K562 (cell line): ENCODE data around the gene NTSR1. TPM values are rescaled to one million over a fixed set of nuclear protein-coding genes. Genes with fewer than 3 reads are reported as not detected.

Experiments used
- ATAC-seq: fragments of 200-7000 bp; cut with Tn5 transposase; 3 replicates; pipeline ENCODE4 v1.9.1; 2020; ENCODE audit warnings: moderate library complexity
- BruUV-seq: library from RNA; stranded (reverse); fragments of 400-500 nt; replicated peaks from 2 replicates; lab custom pipeline; 2021; lab: Mats Ljungman, UMichigan
- CTCF ChIA-PET: fragments of 300-600 bp; formaldehyde crosslinking; extraction: SDS; loops from one replicate; lab custom pipeline; 2021; ENCODE audit warnings: low intra/inter-chr PET ratio; lab: Yijun Ruan, JAX
- POLR2A ChIA-PET: fragments of 300-600, 350-650 bp; sonication (Branson Sonifier 250); formaldehyde crosslinking; extraction: SDS; loops from one replicate; lab custom pipeline; 2021; ENCODE audit warnings: antibody characterized with exemption, inconsistent platforms; lab: Yijun Ruan, JAX
- DNase-seq, 4 experiments: peaks; one replicate each; pipeline versions ENCODE4 v3.0.0 to v3.0.0-alpha.2; 2011 to 2018; ENCODE audit warnings: low spot score in 3 of 4, mixed read lengths in 3 of 4; ENCODE audit errors: extremely low read depth in 1 of 4
- FAIRE-seq: peaks from 2 replicates; lab custom pipeline; 2011; peaks lifted over from hg19 to GRCh38; lab: Jason Lieb, UNC
- H2AFZ ChIP-seq: 2 replicates; pipeline ENCODE4 v1.6.0; 2011; ENCODE audit warnings: low read depth, low read length, control low read depth, inconsistent platforms
- H3K27ac ChIP-seq: fragments of 200-600 bp; 3 replicates; pipeline ENCODE4 v1.8.0; 2011; ENCODE audit warnings: low read depth, mild to moderate bottlenecking, control low read depth, inconsistent platforms, low read length, moderate library complexity, mixed read lengths; ENCODE audit errors: extremely low read depth
- H3K27me3 ChIP-seq, 2 experiments: fragments of 300-600 bp in 1 of 2; 2 replicates in 1 of 2; 3 replicates in 1 of 2; pipeline versions ENCODE4 v1.6.0 to v1.8.0; 2011; ENCODE audit warnings: inconsistent platforms in 2 of 2, low read length in 2 of 2, mild to moderate bottlenecking in 1 of 2, mixed read lengths in 1 of 2, moderate library complexity in 1 of 2; ENCODE audit not compliant: control insufficient read depth in 2 of 2, insufficient read depth in 2 of 2
- H3K36me3 ChIP-seq: fragments of 300-600 bp; 3 replicates; pipeline ENCODE4 v1.8.0; 2011; ENCODE audit warnings: mild to moderate bottlenecking, low read length, inconsistent platforms; ENCODE audit not compliant: control insufficient read depth, insufficient read depth
- H3K4me1 ChIP-seq, 2 experiments: fragments of 200-600 bp in 1 of 2; replicated peaks in 1 of 2; 2 replicates in 1 of 2; 3 replicates in 1 of 2; pipeline versions ENCODE4 v1.5.1 to v1.8.0; 2011; ENCODE audit warnings: inconsistent platforms in 2 of 2, low read length in 2 of 2, mild to moderate bottlenecking in 1 of 2, mixed read lengths in 1 of 2, moderate library complexity in 1 of 2; ENCODE audit not compliant: control insufficient read depth in 2 of 2, insufficient read depth in 2 of 2
- H3K4me2 ChIP-seq: 2 replicates; pipeline ENCODE4 v1.6.1; 2011; ENCODE audit warnings: low read length, control low read depth, inconsistent platforms, mixed read lengths; ENCODE audit not compliant: insufficient read depth
- H3K4me3 ChIP-seq: fragments of 200-600 bp; sonication (generic), shearing (Covaris generic); 2 replicates; pipeline ENCODE4 v1.5.1; 2016; ENCODE audit warnings: control low read depth, inconsistent platforms
- H3K79me2 ChIP-seq: fragments of 200-600 bp; 3 replicates; pipeline ENCODE4 v1.8.0; 2011; ENCODE audit warnings: low read length, inconsistent platforms; ENCODE audit not compliant: control insufficient read depth, insufficient read depth
- H3K9ac ChIP-seq, 2 experiments: 2 replicates each; pipeline versions ENCODE4 v1.6.0 to v1.6.1; 2011; ENCODE audit warnings: low read depth in 2 of 2, low read length in 2 of 2, control low read depth in 1 of 2, inconsistent platforms in 1 of 2, mild to moderate bottlenecking in 1 of 2, mixed read lengths in 1 of 2; ENCODE audit not compliant: insufficient read depth in 1 of 2
- H3K9me1 ChIP-seq: one replicate; pipeline ENCODE4 v1.6.0; 2011; ENCODE audit warnings: inconsistent platforms, mild to moderate bottlenecking, low read length, moderate library complexity; ENCODE audit not compliant: control insufficient read depth, insufficient read depth
- H3K9me3 ChIP-seq: replicated peaks from 2 replicates; pipeline ENCODE4 v1.5.1; 2011; ENCODE audit warnings: low read depth, low read length, inconsistent platforms; ENCODE audit not compliant: control insufficient read depth, insufficient read depth
- H4K20me1 ChIP-seq: replicated peaks from 2 replicates; pipeline ENCODE4 v1.6.1; 2011; ENCODE audit warnings: low read length, inconsistent platforms, mixed read lengths; ENCODE audit not compliant: control insufficient read depth, insufficient read depth
- CTCF ChIP-seq, 3 experiments: IDR thresholded peaks in 2 of 3; conservative IDR thresholded peaks in 1 of 3; 2 replicates each; pipeline ENCODE4 v1.5.1; 2011 to 2012; ENCODE audit warnings: low read length in 3 of 3, mild to moderate bottlenecking in 3 of 3, control low read depth in 2 of 3, improper control_type of control experiment in 1 of 3, inconsistent platforms in 1 of 3, low read depth in 1 of 3, mixed read lengths in 1 of 3, moderate library complexity in 1 of 3; ENCODE audit not compliant: insufficient read depth in 2 of 3
- TSHZ1 ChIP-seq: fragments of 250-450 bp; sonication (Bioruptor Pico); IDR thresholded peaks from 2 replicates; pipeline ENCODE4 v1.4.0; 2020; ENCODE audit warnings: mild to moderate bottlenecking, moderate library complexity
- WGBS: fragments of 100-300 bp; shearing (Covaris generic); methylation state at CpG from one replicate; pipeline ENCODE4 v1.1.6; 2016; ENCODE audit warnings: low coverage, mixed read lengths; ENCODE audit not compliant: insufficient coverage; ENCODE audit errors: missing lambda C conversion rate; 5-methylcytosine and 5-hydroxymethylcytosine counted together
- in situ Hi-C: fragments of 300-500 bp; cut with MboI; formaldehyde crosslinking; loops from 4 replicates; pipeline ENCODE4 v1.15.0; 2018; ENCODE audit warnings: inconsistent platforms, mixed read lengths
- intact Hi-C: fragments of 100-400 bp; cut with micrococcal nuclease; formaldehyde crosslinking; loops from 2 replicates; pipeline ENCODE4 v1.14.2; 2022
- polyA plus RNA-seq, 8 experiments: library from polyadenylated mRNA; depleted of rRNA in 4 of 8; stranded (reverse) in 5 of 8; unstranded in 3 of 8; fragments of >200 nt; fragmentation: Nextera tagmentation in 2 of 8; fragmentation: Illumina TruSeq in 1 of 8; extraction: Ambion mirVana in 2 of 8; extraction: Trizol in 1 of 8; gene quantifications; 2 replicates each; pipeline versions ENCODE4 v1.2.1 to v1.2.3, GENCODE V29; 2011 to 2014; ENCODE audit warnings: inconsistent platforms in 1 of 8, missing spikeins in 1 of 8
- total RNA-seq, 7 experiments: library from RNA; depleted of rRNA in 6 of 7; stranded (reverse); fragments of >200 nt in 6 of 7; fragmentation: Illumina TruSeq in 2 of 7; extraction: Trizol in 2 of 7; gene quantifications; 2 replicates each; pipeline versions ENCODE4 v1.2.1 to v1.2.3, GENCODE V29; 2011 to 2021; ENCODE audit warnings: low replicate concordance in 1 of 7

Gene NTSR1
- total and polyA plus RNA-seq, 9 of the 15 experiments (the other 6 are each of a cell fraction or from before 2014, with no cell fraction given), result 0.04 to 0.40 (median 0.13) TPM; not detected in 3

- ChIA-PET CTCF (no interaction called here), POLR2A (interaction anchor here (0.6 kb wide), 1 partner anchor 50 kb away, joined by 4 read pairs; no protein-coding TSS in a partner anchor)
- H3K4me2 ChIP-seq, result no peak overlapping the region
- no TSS peak for BruUV-seq
- H3K4me3 ChIP-seq, result no peak overlapping the region
- peaks cover 66 to 97% of the 10 kb centered on the region in 2 experiments for H3K27me3 ChIP-seq
- intact Hi-C loops, result no loop called here
- H3K27ac ChIP-seq, result no peak overlapping the region
- FAIRE-seq (no peak), DNase-seq (peak in 3 of 4 experiments; percentile 20 to 51 (median 41)), ATAC-seq (peak; percentile 78)
- peaks cover 0 to 26% of the 10 kb centered on the region in 2 experiments; a peak in 2 of 5 replicates for H3K4me1 ChIP-seq
- in situ Hi-C loops, result no loop called here
- no peak overlapping the region for H3K9ac ChIP-seq
- WGBS, result 2% methylated on average over 10 of the region's 10 CpGs
- no peak overlapping the region for H2AFZ ChIP-seq
- H3K36me3 ChIP-seq, result no peaks in the 10 kb centered on the region
- no peak for TF ChIP-seq TSHZ1 (CRISPR knock-in tag)
- TF ChIP-seq CTCF (IDR thresholded peaks at IDR 0.05 in 2 of 3, conservative IDR thresholded peaks at IDR 0.05 in 1 of 3; ENCODE audit: insufficient read depth in 2 of 3, low read depth in 1 of 3, low read length in 3 of 3), result peak; percentile 34 to 43 (median 40); a peak in 4 of 6 replicates
- H3K9me3 ChIP-seq, result no peaks in the 10 kb centered on the region
- 0 out of 2 replicates have a peak, but pooled peaks cover 13% of the 10 kb centered on the region for H4K20me1 ChIP-seq
- H3K79me2 ChIP-seq, result no peaks in the 10 kb centered on the region
- H3K9me1 ChIP-seq, result peaks cover 2% of the 10 kb centered on the region
Observed at GRCh38 chr20:62694106-62694505, 14.5 kb upstream of the NTSR1 start.
